HEK293T (cell line): Measurements from ENCODE around the gene PPFIBP2.

Experiments
- CTCF ChIA-PET: fragments of 350-600 bp; formaldehyde crosslinking; extraction: SDS; loops from one replicate; lab custom pipeline; 2021; ENCODE audit warnings: antibody characterized with exemption, inconsistent platforms; lab: Yijun Ruan, JAX
- POLR2A ChIA-PET: fragments of 350-600 bp; formaldehyde crosslinking; extraction: SDS; loops from one replicate; lab custom pipeline; 2020; ENCODE audit warnings: antibody characterized with exemption, inconsistent platforms; lab: Yijun Ruan, JAX
- DNase-seq: peaks from one replicate; pipeline ENCODE4 v3.0.0; 2012; ENCODE audit warnings: mixed read lengths; ENCODE audit errors: extremely low spot score
- ARNT ChIP-seq: fragments of 450-650 bp; IDR thresholded peaks from 2 replicates; pipeline ENCODE4 v1.6.1; 2017; ENCODE audit warnings: mild to moderate bottlenecking
- BHLHE40 ChIP-seq: fragments of 450-650 bp; IDR thresholded peaks from 2 replicates; pipeline ENCODE4 v1.6.1; 2016; ENCODE audit warnings: mild to moderate bottlenecking, moderate library complexity, borderline replicate concordance
- CTBP1 ChIP-seq: fragments of 450-650 bp; IDR thresholded peaks from 2 replicates; pipeline ENCODE4 v1.6.1; 2016; ENCODE audit warnings: borderline replicate concordance
- ELF4 ChIP-seq: fragments of 450-650 bp; IDR thresholded peaks from 2 replicates; pipeline ENCODE4 v1.6.1; 2017; ENCODE audit warnings: antibody characterized with exemption
- FOXA1 ChIP-seq: fragments of 450-650 bp; IDR thresholded peaks from 2 replicates; pipeline ENCODE4 v1.6.1; 2016; ENCODE audit warnings: mild to moderate bottlenecking
- FOXK2 ChIP-seq: fragments of 450-650 bp; IDR thresholded peaks from 2 replicates; pipeline ENCODE4 v1.6.1; 2016; ENCODE audit warnings: mild to moderate bottlenecking
- FOXM1 ChIP-seq: fragments of 450-650 bp; IDR thresholded peaks from 2 replicates; pipeline ENCODE4 v1.6.1; 2017; ENCODE audit warnings: mild to moderate bottlenecking, borderline replicate concordance
- HDGF ChIP-seq: fragments of 450-650 bp; IDR thresholded peaks from 2 replicates; pipeline ENCODE4 v1.6.1; 2017; ENCODE audit warnings: antibody characterized with exemption, borderline replicate concordance
- L3MBTL2 ChIP-seq: fragments of 450-650 bp; conservative IDR thresholded peaks from 2 replicates; pipeline ENCODE4 v1.6.1; 2016; ENCODE audit warnings: mild to moderate bottlenecking
- LEF1 ChIP-seq: fragments of 450-650 bp; IDR thresholded peaks from 2 replicates; pipeline ENCODE4 v1.6.1; 2017; ENCODE audit warnings: mild to moderate bottlenecking, borderline replicate concordance
- NFRKB ChIP-seq: fragments of 450-650 bp; IDR thresholded peaks from 2 replicates; pipeline ENCODE4 v1.6.1; 2016; ENCODE audit warnings: mild to moderate bottlenecking, moderate library complexity
- SP1 ChIP-seq: fragments of 450-650 bp; IDR thresholded peaks from 2 replicates; pipeline ENCODE4 v1.6.1; 2017
- SUZ12 ChIP-seq: fragments of 450-650 bp; IDR thresholded peaks from 2 replicates; pipeline ENCODE4 v1.6.1; 2016; ENCODE audit warnings: mild to moderate bottlenecking
- TARDBP ChIP-seq: fragments of 450-650 bp; IDR thresholded peaks from 2 replicates; pipeline ENCODE4 v1.6.1; 2016
- ZNF384 ChIP-seq: fragments of 450-650 bp; IDR thresholded peaks from 2 replicates; pipeline ENCODE4 v1.6.1; 2016
- TF ChIP-seq, protein P1 (sequence below): fragments of 450-650 bp; IDR thresholded peaks from 2 replicates; pipeline ENCODE4 v1.6.1; 2016

Gene PPFIBP2

DNA sequence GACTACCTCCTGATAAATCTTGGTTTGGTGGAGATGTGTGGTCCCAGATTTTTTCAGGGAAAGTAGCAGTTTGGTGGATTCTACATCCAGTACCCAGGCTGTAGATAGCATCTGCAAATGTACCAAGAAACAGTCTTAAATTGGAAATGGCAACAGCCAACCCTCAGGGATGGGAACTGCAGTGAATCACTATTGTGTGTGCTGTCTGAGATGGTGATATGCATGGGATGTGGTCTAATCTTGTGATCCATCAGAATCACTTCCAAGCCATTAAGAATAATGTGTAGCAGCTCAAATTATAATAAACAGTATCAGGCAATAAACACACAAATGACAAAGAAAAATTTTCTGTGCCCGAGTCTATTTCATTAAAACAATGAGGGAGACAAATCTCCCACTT lies 25.1 kb upstream of the PPFIBP2 start:
- no peak for DNase-seq
- CTCF ChIA-PET: no interaction called here
- POLR2A ChIA-PET: no interaction called here
- TF ChIP-seq FOXM1 (no peak), ZNF384 (no peak), FOXA1 (no peak), ARNT (no peak), L3MBTL2 (no peak), ELF4 (no peak), HDGF (no peak), SUZ12 (no peak), FOXK2 (no peak), LEF1 (no peak), CTBP1 (no peak), SP1 (no peak), NFRKB (no peak), BHLHE40 (no peak), TARDBP (no peak)
- TF ChIP-seq, protein P1, sequence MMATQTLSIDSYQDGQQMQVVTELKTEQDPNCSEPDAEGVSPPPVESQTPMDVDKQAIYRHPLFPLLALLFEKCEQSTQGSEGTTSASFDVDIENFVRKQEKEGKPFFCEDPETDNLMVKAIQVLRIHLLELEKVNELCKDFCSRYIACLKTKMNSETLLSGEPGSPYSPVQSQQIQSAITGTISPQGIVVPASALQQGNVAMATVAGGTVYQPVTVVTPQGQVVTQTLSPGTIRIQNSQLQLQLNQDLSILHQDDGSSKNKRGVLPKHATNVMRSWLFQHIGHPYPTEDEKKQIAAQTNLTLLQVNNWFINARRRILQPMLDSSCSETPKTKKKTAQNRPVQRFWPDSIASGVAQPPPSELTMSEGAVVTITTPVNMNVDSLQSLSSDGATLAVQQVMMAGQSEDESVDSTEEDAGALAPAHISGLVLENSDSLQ: no peak

DNA sequence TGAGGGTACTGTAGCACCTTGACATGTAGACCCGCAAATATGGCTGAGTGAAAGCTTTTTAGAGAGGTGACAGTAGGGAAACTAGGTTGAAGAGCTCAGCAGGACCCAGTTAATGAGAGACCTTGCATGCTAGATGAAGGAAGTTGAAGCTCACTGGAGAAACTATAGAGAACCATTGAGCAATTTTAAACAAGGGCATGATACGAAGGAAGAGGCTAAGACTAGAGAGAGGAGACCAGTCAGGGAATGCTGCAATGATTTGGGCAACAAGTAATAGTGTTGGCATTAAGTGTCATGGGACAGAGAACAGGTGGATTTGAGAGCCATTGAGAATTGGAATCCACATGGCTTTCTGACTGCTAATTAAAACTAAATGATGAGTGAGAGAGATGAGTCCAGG lies 24.4 kb upstream of the PPFIBP2 start:
- no peak for TF ChIP-seq NFRKB
- TF ChIP-seq FOXA1: no peak
- TF ChIP-seq SP1: no peak
- ChIA-PET POLR2A (no interaction called here), CTCF (no interaction called here)
- DNase-seq: no peak

DNA sequence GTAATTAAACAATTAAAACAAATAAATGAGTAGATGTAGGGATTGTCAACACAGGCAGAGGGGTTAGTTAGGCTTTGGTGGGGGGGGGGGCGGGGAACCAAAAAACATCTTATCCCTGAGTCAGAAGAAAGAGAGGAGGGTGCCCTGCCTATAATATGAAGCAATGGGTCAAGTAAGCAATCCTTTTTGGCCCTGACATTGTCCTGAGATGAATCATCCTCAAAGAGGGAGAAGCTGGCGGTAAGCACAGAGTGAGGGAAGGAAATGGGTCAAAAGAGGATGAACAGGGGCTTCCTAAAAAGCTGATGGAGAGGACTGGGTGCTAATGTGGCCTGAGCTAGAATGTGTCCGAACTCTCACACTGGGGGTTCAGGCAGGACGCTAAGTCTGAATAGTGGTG lies 23.7 kb upstream of the PPFIBP2 start:
- CTCF ChIA-PET: no interaction called here
- POLR2A ChIA-PET: no interaction called here

DNA sequence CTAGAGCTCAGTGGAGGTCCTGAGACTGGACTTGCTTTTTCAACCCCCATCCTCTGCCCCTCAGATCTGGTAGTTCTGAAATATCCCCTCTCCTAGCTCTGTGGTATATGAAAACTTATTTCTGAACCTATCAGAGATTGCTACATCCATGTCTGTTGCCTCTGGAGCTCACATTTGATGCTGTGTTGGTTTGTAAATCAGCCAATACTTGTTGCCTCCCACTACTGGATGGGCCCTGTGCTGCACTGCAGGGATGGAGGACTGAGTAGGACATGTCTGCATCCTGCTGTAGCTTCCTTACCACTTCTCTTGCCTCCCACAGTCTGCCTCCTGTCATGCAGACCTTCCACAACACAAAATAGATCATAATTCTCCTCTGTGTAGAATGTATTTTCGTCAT lies 23.3 kb upstream of the PPFIBP2 start:
- TF ChIP-seq CTBP1 (no peak), TARDBP (no peak), SP1 (no peak), HDGF (no peak), ARNT (no peak), BHLHE40 (no peak), L3MBTL2 (no peak), ZNF384 (no peak), SUZ12 (no peak), ELF4 (no peak), FOXM1 (no peak), FOXA1 (no peak), LEF1 (no peak)
- TF ChIP-seq, protein P1: no peak
- ChIA-PET POLR2A (no interaction called here), CTCF (no interaction called here)
- no peak for DNase-seq

More for the DNA sequence above, 23.7 kb upstream of the PPFIBP2 start:
- TF ChIP-seq HDGF: no peak
- no peak for TF ChIP-seq ELF4
- TF ChIP-seq SP1: no peak
- TF ChIP-seq FOXK2: no peak
- no peak for TF ChIP-seq ZNF384
- TF ChIP-seq, protein P1: no peak
- no peak for TF ChIP-seq BHLHE40
- TF ChIP-seq FOXA1: no peak
- no peak for TF ChIP-seq LEF1
- TF ChIP-seq L3MBTL2: no peak
- TF ChIP-seq CTBP1: no peak
- TF ChIP-seq SUZ12: no peak
- TF ChIP-seq TARDBP: no peak
- no peak for TF ChIP-seq FOXM1
- no peak for TF ChIP-seq NFRKB
- TF ChIP-seq ARNT: no peak
- no peak for DNase-seq

DNA sequence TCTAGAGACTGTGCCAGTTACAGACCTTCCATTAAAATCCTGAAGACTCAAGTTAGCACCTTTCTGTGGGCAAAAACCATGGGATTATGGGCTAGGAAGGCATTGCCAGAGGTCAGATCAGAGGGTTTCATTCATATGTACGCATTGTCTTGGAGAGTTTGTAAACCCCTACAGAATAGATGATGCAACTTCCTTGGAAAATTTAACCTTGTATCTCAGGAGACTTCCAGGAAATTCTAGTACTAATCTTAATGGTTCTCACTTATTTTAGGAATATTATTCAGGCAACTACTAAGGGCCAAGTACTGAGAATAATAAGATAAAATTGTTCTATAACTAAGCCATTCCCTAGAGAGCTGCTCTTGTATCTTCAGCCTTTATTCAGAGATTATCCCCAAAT lies 21.5 kb upstream of the PPFIBP2 start:
- no peak for TF ChIP-seq CTBP1
- no peak for TF ChIP-seq BHLHE40
- no peak for TF ChIP-seq HDGF
- no peak for TF ChIP-seq TARDBP
- TF ChIP-seq LEF1: no peak
- no peak for TF ChIP-seq FOXM1
- DNase-seq: no peak
- ChIA-PET CTCF (no interaction called here), POLR2A (no interaction called here)

DNA sequence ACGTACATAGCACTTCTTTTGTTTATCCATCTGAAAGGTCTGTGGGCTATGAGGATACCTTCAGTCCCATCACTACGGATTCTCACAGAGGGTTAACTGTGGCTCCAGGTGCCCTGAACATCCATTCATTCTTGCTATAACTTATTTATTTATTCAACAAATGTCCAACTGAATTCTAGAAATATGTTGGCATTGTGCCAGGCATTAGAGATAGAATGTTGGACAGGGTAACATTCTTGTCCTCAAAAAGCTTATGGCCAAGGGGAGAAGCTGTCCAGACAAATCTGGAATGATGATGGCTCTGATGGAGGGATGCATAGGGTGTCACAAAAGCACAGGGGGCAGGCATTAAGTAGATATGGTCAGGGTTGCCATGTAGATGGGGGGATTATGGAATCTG lies 20.1 kb upstream of the PPFIBP2 start:
- no peak for DNase-seq

More for the DNA sequence above, 20.1 kb upstream of the PPFIBP2 start:
- TF ChIP-seq BHLHE40 (no peak), ZNF384 (no peak), L3MBTL2 (no peak), FOXA1 (no peak), SUZ12 (no peak), LEF1 (no peak), ELF4 (no peak), HDGF (no peak), CTBP1 (no peak), ARNT (no peak), FOXM1 (no peak), SP1 (no peak)
- ChIA-PET CTCF (interaction anchor here (1.1 kb wide), 1 partner anchor 56 kb away, joined by 4 read pairs; no protein-coding TSS in a partner anchor), POLR2A (no interaction called here)
